ENCODE data around the gene GATB. TPM values are rescaled to one million over a fixed set of nuclear protein-coding genes. Genes with fewer than 3 reads are reported as not detected.

The GATB gene
- total and polyA plus RNA-seq, 2 donors (not counting 1 experiment from before 2014, with no cell fraction given) = 11.6 to 19.2 TPM

DNA sequence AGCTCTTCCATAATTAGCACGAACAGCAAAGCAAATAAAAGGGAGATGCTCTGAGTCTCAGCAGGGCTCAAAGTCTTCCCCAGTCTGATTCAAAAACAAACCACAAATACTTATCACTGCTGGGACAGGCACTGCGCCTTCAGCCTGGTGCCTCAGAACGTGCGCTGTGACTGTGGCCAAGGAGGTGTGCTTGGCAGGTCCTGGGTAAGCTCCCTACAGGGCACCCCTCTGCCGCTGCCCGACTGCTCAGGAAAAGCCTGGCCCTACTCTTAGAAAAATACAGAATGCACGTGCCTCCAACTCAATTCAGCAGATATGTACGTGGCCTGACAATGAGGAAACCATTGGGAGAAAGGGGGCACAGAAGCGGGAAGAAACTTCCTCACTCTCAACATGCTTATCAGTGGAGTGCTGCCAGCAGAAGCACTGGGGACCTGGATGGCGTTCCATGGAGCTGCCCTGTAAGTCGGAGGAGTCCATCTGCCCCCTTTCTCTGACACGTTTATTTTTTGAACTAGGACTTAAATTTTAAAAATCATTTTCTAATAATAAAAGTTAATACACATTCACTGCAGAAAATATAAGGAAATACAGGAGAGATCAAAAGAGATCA is 86.8 kb downstream of the GATB start:
- Histone ChIP-seq H3K27ac (ENCODE audit: low read length in 2 of 2) (no peak overlapping the region), H3K4me2 (replicated peaks; ENCODE audit: low read depth, low read length, poor library complexity, severe bottlenecking) (no peak overlapping the region), H3K4me3 (ENCODE audit: control extremely low read depth in 1 of 5, extremely low read depth in 1 of 5, insufficient read depth in 1 of 5, low read depth in 2 of 5, low read length in 4 of 5) (no peak overlapping the region), H3K27me3 (replicated peaks in 1 of 4; ENCODE audit: control extremely low read depth in 1 of 4, control insufficient read depth in 3 of 4, insufficient read depth in 4 of 4, low read length in 3 of 4) (no peaks in the 10 kb centered on the region), H3K79me2 (ENCODE audit: control insufficient read depth, insufficient read depth, low read length) (no peaks in the 10 kb centered on the region), H3K9ac (ENCODE audit: low read length) (no peak overlapping the region), H3K9me3 (ENCODE audit: control extremely low read depth in 1 of 3, control insufficient read depth in 2 of 3, insufficient read depth in 1 of 3, low read length in 2 of 3) (no peaks in the 10 kb centered on the region), H2AFZ (ENCODE audit: insufficient read depth, low read depth, low read length, poor library complexity, severe bottlenecking) (no peak overlapping the region), H4K20me1 (ENCODE audit: control insufficient read depth, insufficient read depth, low read length, poor library complexity, severe bottlenecking) (no peaks in the 10 kb centered on the region), H3K4me1 (ENCODE audit: control insufficient read depth in 2 of 2, insufficient read depth in 2 of 2, low read length in 2 of 2) (no peaks in the 10 kb centered on the region), H3K36me3 (replicated peaks in 1 of 2; ENCODE audit: control extremely low read depth in 1 of 2, control insufficient read depth in 1 of 2, extremely low read depth in 1 of 2, insufficient read depth in 2 of 2, low read length in 1 of 2) (peaks cover 0 to 3% of the 10 kb centered on the region in 2 experiments)
- WGBS (ENCODE audit: insufficient coverage) = 95% methylated on average over 9 of the region's 12 CpGs
- TF ChIP-seq CTCF (IDR thresholded peaks at IDR 0.05) (no peak), EZH2 (IDR thresholded peaks at IDR 0.05; ENCODE audit: borderline replicate concordance, insufficient read depth, low read depth, low read length, poor library complexity, severe bottlenecking) (no peak)
- H3K27me3 Mint-ChIP-seq = no peaks in the 10 kb centered on the region
- ATAC-seq (ENCODE audit: low read depth) (no peak), DNase-seq (no peak)
- H3K9me3 Mint-ChIP-seq (ENCODE audit: insufficient read depth) = no peaks in the 10 kb centered on the region
- H3K4me3 Mint-ChIP-seq = no peak overlapping the region
- H3K4me1 Mint-ChIP-seq = no peaks in the 10 kb centered on the region
- intact Hi-C loops (cut with micrococcal nuclease) = no loop called here
- POLR2A ChIA-PET = no interaction called here
- CTCF ChIA-PET = no interaction called here
- no peak overlapping the region for H3K27ac Mint-ChIP-seq

DNA sequence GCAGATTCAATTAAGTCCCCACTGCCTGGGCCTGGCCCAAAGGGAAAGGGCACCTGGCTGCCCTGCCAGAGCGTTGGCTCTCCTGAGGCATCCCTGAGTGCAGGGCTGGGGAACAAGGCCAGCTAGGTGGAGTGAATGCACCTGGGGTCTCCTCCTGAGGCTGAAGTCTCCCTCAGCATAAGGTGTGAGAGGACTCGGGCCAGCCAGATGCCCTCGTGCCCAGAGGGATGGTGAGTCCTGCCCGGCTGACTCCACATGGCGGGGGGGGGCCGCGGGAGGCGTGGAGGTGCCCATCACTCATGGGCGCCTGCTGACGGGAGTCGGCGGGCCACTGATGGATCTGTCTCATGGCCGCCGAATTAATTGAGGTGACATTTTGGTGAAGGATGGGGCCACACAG is 87.8 kb downstream of the GATB start:
- H3K27ac ChIP-seq (ENCODE audit: low read length in 2 of 2) = no peak overlapping the region
- no peaks in the 10 kb centered on the region for H4K20me1 ChIP-seq (ENCODE audit: control insufficient read depth, insufficient read depth, low read length, poor library complexity, severe bottlenecking)
- ATAC-seq (ENCODE audit: low read depth) = no peak
- H3K4me2 ChIP-seq (replicated peaks; ENCODE audit: low read depth, low read length, poor library complexity, severe bottlenecking) = no peak overlapping the region
- POLR2A ChIA-PET = no interaction called here
- DNase-seq = no peak
- no peak overlapping the region for H3K4me3 ChIP-seq (ENCODE audit: control extremely low read depth in 1 of 5, extremely low read depth in 1 of 5, insufficient read depth in 1 of 5, low read depth in 2 of 5, low read length in 4 of 5)
- no peaks in the 10 kb centered on the region for H3K9me3 Mint-ChIP-seq (ENCODE audit: insufficient read depth)
- no peaks in the 10 kb centered on the region for H3K4me1 ChIP-seq (ENCODE audit: control insufficient read depth in 2 of 2, insufficient read depth in 2 of 2, low read length in 2 of 2)
- H3K36me3 ChIP-seq (replicated peaks in 1 of 2; ENCODE audit: control extremely low read depth in 1 of 2, control insufficient read depth in 1 of 2, extremely low read depth in 1 of 2, insufficient read depth in 2 of 2, low read length in 1 of 2) = peaks cover 0 to 3% of the 10 kb centered on the region in 2 experiments
- CTCF ChIA-PET = no interaction called here
- H3K27ac Mint-ChIP-seq = no peak overlapping the region
- H3K9ac ChIP-seq (ENCODE audit: low read length) = no peak overlapping the region
- H3K79me2 ChIP-seq (ENCODE audit: control insufficient read depth, insufficient read depth, low read length) = no peaks in the 10 kb centered on the region
- no peaks in the 10 kb centered on the region for H3K9me3 ChIP-seq (ENCODE audit: control extremely low read depth in 1 of 3, control insufficient read depth in 2 of 3, insufficient read depth in 1 of 3, low read length in 2 of 3)
- H3K27me3 Mint-ChIP-seq = no peaks in the 10 kb centered on the region
- TF ChIP-seq EZH2 (IDR thresholded peaks at IDR 0.05; ENCODE audit: borderline replicate concordance, insufficient read depth, low read depth, low read length, poor library complexity, severe bottlenecking) = no peak
- TF ChIP-seq CTCF (IDR thresholded peaks at IDR 0.05) = no peak
- H3K4me1 Mint-ChIP-seq = no peaks in the 10 kb centered on the region
- H3K4me3 Mint-ChIP-seq = no peak overlapping the region
- intact Hi-C loops (cut with micrococcal nuclease) = no loop called here
- no peaks in the 10 kb centered on the region for H3K27me3 ChIP-seq (replicated peaks in 1 of 4; ENCODE audit: control extremely low read depth in 1 of 4, control insufficient read depth in 3 of 4, insufficient read depth in 4 of 4, low read length in 3 of 4)
- 98% methylated on average over 13 of the region's 14 CpGs for WGBS (ENCODE audit: insufficient coverage)
- no peak overlapping the region for H2AFZ ChIP-seq (ENCODE audit: insufficient read depth, low read depth, low read length, poor library complexity, severe bottlenecking)
